C4-2B (cell line): Measurements from ENCODE around the gene CBARP.

Experiments used
- H3K27ac ChIP-seq: fragments of 450-650 bp; 2 replicates; pipeline ENCODE4 v1.5.1; 2017
- CTCF ChIP-seq: fragments of 450-650 bp; conservative IDR thresholded peaks from 2 replicates; pipeline ENCODE4 v1.5.1; 2017; ENCODE audit warnings: mild to moderate bottlenecking
- ZFX ChIP-seq: fragments of 450-650 bp; IDR thresholded peaks from 2 replicates; pipeline ENCODE4 v1.6.1; 2017

Gene CBARP

GRCh38 chr19:1218751-1219567 is 18.8 kb downstream of the CBARP start:
- TF ChIP-seq CTCF (no peak), ZFX (no peak)
- no peak overlapping the region for H3K27ac ChIP-seq

GRCh38 chr19:1217366-1217765 is 20.4 kb downstream of the CBARP start:
- H3K27ac ChIP-seq: no peak overlapping the region
- TF ChIP-seq ZFX (no peak), CTCF (no peak)

- no peak overlapping the region for H3K27ac ChIP-seq
- TF ChIP-seq ZFX (no peak), CTCF (no peak)
Measured at GRCh38 chr19:1216756-1217155, 21.0 kb downstream of the CBARP start.

GRCh38 chr19:1214862-1215731 is 22.7 kb downstream of the CBARP start:
- peak overlapping the region; percentile 18; the same call in 1 of the 2 replicates for H3K27ac ChIP-seq
- TF ChIP-seq CTCF: no peak
- no peak for TF ChIP-seq ZFX

- H3K27ac ChIP-seq: peak overlapping the region; percentile 18; the same call in 1 of the 2 replicates
- no peak for TF ChIP-seq ZFX
- no peak for TF ChIP-seq CTCF
Measured at GRCh38 chr19:1214299-1214861, 23.4 kb downstream of the CBARP start.

- TF ChIP-seq ZFX (no peak), CTCF (no peak)
- H3K27ac ChIP-seq: peak overlapping the region; percentile 18; the same call in 1 of the 2 replicates
Measured at GRCh38 chr19:1213391-1214286, 24.2 kb downstream of the CBARP start.
